Peyer's patch (tissue), 4 donors: ENCODE results near the gene CTAGE4.
"Not testable (repeated sequence)": the region's sequence is repeated elsewhere in the genome, so short reads cannot be mapped to it uniquely, and the experiment has no call there.

ENCODE experiments used
- CTCF ChIP-seq, 6 experiments: fragments of 450-650 bp in 4 of 6; fragments of 200-600 bp in 2 of 6; sonication (generic) in 1 of 6; IDR thresholded peaks; one replicate each; pipeline ENCODE4 v1.5.1; 2017 to 2019; ENCODE audit warnings: antibody characterized with exemption in 6 of 6, mild to moderate bottlenecking in 3 of 6, moderate library complexity in 1 of 6
- POLR2A ChIP-seq, 2 donors: fragments of 450-650 bp; IDR thresholded peaks; one replicate each; pipeline ENCODE4 v1.5.1; 2017; ENCODE audit warnings: antibody characterized with exemption in 2 of 2, mild to moderate bottlenecking in 2 of 2, moderate library complexity in 2 of 2

- TF ChIP-seq POLR2A, CTCF (IDR thresholded peaks at IDR 0.05): not testable (repeated sequence)
These were observed 11.5 kb upstream of the CTAGE4 start for GRCh38 chr7:144171594-144172350.
